Measurements from ENCODE around the gene TSHZ2. TPM values are rescaled to one million over a fixed set of nuclear protein-coding genes. Genes with fewer than 3 reads are reported as not detected.

The TSHZ2 gene
- total RNA-seq, 1 experiment from 2014 or later = 1.4 TPM

DNA sequence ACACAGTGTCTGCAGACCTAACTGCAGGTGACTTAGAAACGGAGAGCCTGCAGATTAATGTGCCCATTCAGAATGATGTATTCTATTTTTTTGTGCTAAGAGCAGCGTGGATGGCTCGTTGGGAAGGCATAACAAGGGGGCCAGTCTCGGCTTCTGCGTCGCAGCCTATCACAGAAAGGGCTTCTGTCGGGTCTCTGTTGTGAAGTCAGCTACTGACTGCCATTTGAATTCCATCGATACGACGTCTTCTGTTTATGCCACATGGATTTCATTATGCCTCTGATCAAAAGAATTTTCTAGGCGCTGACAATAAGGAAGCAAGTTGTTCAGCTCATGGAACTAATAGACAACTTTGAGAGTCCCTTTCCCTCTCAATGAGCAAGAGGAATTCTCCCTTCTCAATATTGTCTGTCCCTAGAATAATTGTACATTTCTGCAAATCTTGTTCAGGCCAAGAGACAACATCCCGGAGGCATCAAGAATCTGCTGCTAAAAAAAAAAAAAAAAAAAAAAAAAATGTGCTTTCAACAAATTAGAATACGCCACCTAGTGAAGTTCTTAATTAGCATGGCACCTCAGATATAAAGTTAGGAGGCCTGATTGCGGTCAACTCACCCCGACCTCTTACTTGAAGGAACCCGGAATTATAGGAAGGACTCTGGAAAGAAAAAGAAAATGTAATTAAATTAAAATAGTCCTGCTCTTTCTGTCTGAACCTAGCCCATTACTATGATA is 223.9 kb downstream of the TSHZ2 start:
- DNase-seq (ENCODE audit: low spot score) = no peak

GRCh38 chr20:53201588-53201987 is 229.4 kb downstream of the TSHZ2 start:
- no peak for DNase-seq (ENCODE audit: low spot score)

- no peak for DNase-seq (ENCODE audit: low spot score)
Measured at GRCh38 chr20:53202777-53203176, 230.6 kb downstream of the TSHZ2 start.

DNA sequence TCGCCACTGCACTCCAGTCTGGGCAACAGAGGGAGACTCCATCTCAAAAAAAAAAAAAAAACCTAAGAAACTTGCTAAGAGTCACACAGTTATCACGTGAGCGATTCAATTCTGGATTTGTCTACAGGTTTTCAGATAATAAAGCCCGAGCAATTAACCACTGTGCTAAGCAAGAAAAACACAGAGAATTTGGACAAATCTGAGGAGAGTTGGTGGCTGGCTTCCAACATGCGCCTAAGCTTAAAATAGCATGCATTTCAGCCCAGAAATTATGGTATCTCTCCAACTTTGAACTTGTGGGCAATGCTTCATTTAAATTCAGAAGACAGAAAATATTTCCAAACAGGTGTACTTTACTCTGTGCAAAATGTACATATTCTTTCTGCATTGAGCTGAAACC is 232.9 kb downstream of the TSHZ2 start:
- DNase-seq (ENCODE audit: low spot score) = no peak

DNA sequence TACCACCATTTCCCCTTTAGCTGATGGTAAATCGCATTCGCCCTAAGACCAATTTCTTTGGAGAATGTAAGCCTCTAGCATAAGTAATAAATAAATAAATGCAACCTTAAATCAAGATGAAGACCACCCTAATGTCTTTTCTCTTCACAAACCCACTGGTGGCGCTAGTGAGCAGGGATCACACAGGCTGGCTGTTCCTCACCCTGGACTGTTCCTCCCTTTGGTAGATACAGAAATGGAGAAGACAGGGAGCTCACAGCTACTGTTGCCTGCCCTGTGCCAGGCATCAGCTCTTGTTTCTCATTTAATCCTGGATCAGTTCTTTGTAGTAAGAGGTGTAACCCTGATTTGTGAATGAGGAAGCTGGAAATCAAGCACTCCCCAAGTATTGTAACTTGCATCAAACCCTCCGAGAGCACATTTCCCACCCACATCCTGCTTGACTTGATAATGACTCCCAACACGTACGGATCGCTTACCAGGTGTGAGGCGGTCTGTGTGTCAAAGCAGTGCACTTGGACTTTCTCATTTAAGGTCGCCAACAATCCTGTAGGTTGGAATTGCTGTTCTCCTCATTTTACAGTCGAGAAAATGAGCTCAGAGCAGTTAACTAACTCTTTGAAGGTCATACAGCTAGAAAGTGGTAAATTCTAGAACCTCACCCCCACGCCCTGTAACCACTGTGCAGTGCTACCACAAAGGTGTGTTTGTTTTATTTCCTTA is 236.1 kb downstream of the TSHZ2 start:
- DNase-seq (ENCODE audit: low spot score) = no peak

DNA sequence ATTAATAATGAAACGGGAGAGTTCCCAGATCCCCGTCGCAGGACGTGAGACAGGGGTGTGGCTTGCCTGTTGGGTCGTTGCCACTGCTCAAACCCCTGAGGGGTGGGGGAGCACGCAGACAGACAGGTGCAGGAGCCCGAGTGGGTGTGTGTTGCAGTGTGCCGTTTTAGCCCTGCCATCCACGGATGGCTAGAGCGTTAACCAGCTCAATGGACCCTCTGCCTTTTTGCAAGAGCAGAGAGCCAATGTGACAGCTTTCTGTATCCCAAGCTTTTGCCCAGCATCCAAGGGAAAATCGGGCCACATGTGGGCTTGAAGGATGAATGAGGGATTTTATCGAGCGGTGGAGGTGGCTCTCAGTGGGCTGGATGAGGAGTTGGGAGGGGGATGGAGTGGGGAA is 237.9 kb downstream of the TSHZ2 start:
- no peak for DNase-seq (ENCODE audit: low spot score)

DNA sequence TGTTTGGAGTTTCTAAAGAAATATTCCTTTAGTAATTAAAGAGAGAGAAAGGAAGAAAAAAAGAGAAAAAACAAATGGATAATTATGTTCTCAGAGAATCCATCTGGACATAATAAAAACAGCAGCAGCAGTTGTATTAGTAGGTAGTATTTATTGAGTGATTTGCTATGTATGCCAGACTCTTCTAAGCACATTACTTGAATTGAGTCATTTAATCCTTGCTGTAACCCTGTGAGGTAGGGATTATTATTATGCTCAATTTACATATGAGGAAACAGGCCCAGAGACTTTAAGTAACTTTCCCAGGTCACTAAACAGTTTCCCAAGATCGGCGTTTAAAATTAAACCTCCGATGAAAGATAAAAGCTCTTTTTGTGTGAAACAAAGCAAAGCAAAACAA is 238.8 kb downstream of the TSHZ2 start:
- no peak for DNase-seq (ENCODE audit: low spot score)

- DNase-seq (ENCODE audit: low spot score) = no peak
Measured at GRCh38 chr20:53212018-53212417, 239.9 kb downstream of the TSHZ2 start.

- DNase-seq (ENCODE audit: low spot score) = no peak
Measured at GRCh38 chr20:53214392-53214791, 242.2 kb downstream of the TSHZ2 start.

DNA sequence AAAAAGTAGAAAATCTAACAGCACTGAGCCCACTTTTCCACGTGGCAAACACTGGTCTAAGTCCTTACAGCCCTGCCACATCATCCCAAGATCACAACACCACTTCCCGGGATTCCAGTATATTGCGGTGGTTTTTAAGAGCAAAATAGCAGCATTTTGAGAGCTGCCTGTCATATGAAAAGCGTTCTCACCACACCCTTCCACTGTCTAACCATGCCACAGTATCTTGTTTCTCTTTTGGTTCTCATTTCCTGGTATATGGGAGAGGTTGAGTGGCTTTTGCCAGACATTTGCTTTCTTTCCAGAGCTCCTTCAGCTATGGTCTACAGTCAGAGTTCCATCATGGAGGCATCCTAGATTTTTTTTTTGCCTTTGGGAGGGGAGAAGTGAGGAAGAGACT is 243.0 kb downstream of the TSHZ2 start:
- no peak for DNase-seq (ENCODE audit: low spot score)

DNA sequence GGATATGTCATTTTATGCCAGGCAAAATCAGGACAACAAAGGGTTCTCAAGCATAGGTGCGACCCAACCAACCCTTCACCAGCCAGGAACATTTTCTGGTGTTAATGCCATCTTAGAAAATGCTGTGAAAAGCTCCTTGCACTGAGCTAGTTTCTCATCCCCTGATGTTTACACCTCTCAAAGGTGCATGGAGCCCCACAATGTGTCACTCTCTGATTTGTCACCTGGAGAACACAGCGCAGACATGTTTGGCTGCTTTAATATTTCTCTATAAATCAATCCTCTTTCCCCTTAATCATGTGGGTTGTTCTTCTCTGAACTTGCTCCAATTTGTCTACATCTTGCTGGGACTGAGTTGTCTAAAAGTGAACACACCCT is 244.3 kb downstream of the TSHZ2 start:
- no peak for DNase-seq (ENCODE audit: low spot score)

GRCh38 chr20:53216856-53217576 is 244.9 kb downstream of the TSHZ2 start:
- peak; percentile 11 for DNase-seq (ENCODE audit: low spot score)

GRCh38 chr20:53220482-53221307 is 248.5 kb downstream of the TSHZ2 start:
- no peak for DNase-seq (ENCODE audit: low spot score)

GRCh38 chr20:53221731-53222130 is 249.6 kb downstream of the TSHZ2 start:
- no peak for DNase-seq (ENCODE audit: low spot score)

GRCh38 chr20:53222416-53222815 is 250.3 kb downstream of the TSHZ2 start:
- no peak for DNase-seq (ENCODE audit: low spot score)

DNA sequence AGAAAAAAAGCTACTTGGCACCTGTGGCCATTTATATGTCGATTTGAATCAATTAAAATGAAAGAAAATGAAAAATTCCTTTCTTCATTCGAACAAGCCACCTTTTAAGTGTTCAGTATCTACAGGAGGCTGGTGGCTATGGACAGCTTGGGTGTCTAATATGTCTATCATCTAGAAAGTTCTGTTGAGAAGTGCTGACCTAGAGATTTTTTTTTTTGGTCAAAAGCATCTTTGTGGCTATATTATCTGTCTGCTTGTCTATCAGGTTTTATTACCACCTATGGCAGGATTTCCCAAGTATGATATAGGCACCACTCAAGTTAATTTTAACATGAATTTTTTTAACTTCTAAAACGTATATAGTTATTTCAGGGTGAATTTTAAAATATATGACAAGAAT is 250.8 kb downstream of the TSHZ2 start:
- no peak for DNase-seq (ENCODE audit: low spot score)

- no peak for DNase-seq (ENCODE audit: low spot score)
Measured at GRCh38 chr20:53223626-53224172, 251.5 kb downstream of the TSHZ2 start.

GRCh38 chr20:53224851-53225250 is 252.7 kb downstream of the TSHZ2 start:
- no peak for DNase-seq (ENCODE audit: low spot score)

DNA sequence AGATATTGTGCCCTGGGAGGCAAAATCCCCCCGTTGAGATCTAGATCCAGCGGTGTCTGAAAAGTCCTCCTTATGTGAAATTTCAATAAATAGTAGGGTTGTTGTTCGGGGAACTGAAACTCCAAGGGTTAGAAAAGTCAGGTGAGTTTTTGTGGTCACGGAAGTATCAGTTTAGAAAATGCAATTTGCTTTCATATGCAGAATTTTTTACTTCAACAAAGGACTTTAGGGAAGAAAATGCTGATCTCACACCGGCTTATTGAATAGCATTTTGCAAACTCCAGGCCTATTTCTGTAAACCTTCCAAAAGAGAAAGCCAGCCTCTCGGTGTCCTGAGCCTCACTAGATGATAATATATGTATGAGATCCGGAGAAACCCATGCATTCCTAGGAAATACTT is 254.7 kb downstream of the TSHZ2 start:
- no peak for DNase-seq (ENCODE audit: low spot score)

- DNase-seq (ENCODE audit: low spot score) = no peak
Measured at GRCh38 chr20:53227523-53227922, 255.4 kb downstream of the TSHZ2 start.

DNA sequence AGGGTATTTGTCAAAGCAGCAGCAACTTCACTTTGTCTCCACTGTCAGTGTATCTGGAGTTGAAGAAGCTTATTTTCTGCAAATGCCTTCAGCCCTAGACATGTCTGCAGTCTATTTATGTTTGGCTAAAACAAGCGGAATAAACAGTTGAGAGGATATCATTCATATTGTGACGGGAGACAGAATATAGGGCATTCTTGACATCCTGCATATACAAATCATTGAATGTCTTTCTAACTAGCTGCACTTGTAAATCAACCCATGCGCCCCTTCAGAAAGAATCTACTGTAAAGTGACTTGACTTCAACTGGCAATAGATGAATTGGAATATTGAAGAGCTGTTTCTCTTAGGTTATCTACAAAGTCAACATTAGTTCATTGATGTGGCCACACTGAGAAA is 258.9 kb downstream of the TSHZ2 start:
- DNase-seq (ENCODE audit: low spot score) = no peak

DNA sequence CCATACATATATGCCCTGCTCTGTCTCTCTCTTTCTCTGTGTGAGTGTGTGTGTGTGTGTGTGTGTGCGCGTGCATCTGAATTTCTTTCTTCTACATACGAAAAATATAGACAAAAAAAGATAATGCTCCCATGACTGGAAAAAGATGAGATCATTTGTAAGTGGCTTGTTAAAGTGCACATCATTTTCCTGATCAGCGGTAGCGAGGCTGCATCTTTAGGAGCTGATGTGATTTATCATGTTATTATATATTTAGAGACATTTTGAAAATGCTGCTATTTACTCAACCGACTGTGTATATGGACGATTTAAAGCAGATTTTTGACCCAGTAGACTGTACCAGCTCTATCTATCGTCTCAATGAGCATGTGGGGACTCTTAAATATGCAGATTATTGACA is 265.3 kb downstream of the TSHZ2 start:
- no peak for DNase-seq (ENCODE audit: low spot score)

Data from H4 (cell line).